WTC11 (cell line): ENCODE measurements around the gene PAQR8.

Experiments used
- MYBL2 ChIP-seq: sonication (generic); formaldehyde crosslinking; IDR thresholded peaks from 2 replicates; pipeline ENCODE4 v1.8.1; 2023; ENCODE audit warnings: mild to moderate bottlenecking, moderate library complexity, missing genetic modification reagents
- TF ChIP-seq, protein P1 (sequence below): sonication (generic); formaldehyde crosslinking; IDR thresholded peaks from 2 replicates; pipeline ENCODE4 v1.8.0; 2023; ENCODE audit warnings: missing genetic modification reagents
- TF ChIP-seq, protein P2 (sequence below): fragments of 200-600 bp; IDR thresholded peaks from 2 replicates; pipeline ENCODE4 v1.8.0; 2022; ENCODE audit warnings: antibody characterized with exemption
- TF ChIP-seq, protein P3 (sequence below): sonication (generic); formaldehyde crosslinking; IDR thresholded peaks from 2 replicates; pipeline ENCODE4 v1.8.0; 2022; ENCODE audit warnings: missing genetic modification reagents
- TF ChIP-seq, protein P4 (sequence below): sonication (generic); formaldehyde crosslinking; IDR thresholded peaks from 2 replicates; pipeline ENCODE4 v1.8.1; 2023; ENCODE audit warnings: mild to moderate bottlenecking, missing genetic modification reagents, borderline replicate concordance
- TF ChIP-seq, protein P5 (sequence below): sonication (generic); formaldehyde crosslinking; IDR thresholded peaks from 2 replicates; pipeline ENCODE4 v1.8.0; 2023; ENCODE audit warnings: missing genetic modification reagents, mild to moderate bottlenecking, borderline replicate concordance

DNA sequence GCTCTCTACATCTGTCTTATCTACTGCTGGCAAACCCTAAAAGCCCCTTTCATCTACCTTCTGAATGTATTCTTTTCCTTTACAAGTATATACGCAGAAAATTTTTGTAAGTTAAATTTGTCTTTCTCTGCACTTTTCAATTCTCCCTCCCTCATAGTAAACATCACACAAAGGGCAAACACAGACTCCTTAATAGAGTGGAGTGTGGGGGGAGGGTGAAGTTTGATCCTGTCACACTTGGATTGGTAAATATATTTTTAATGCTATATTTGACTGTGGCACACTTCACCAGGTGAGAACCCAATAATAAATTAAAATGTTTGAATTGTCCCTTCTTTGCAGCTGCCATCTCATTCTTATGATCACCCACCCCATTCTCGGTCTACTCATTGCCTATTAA is 33.2 kb upstream of the PAQR8 start:
- TF ChIP-seq, protein P1, sequence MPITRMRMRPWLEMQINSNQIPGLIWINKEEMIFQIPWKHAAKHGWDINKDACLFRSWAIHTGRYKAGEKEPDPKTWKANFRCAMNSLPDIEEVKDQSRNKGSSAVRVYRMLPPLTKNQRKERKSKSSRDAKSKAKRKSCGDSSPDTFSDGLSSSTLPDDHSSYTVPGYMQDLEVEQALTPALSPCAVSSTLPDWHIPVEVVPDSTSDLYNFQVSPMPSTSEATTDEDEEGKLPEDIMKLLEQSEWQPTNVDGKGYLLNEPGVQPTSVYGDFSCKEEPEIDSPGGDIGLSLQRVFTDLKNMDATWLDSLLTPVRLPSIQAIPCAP (CRISPR knock-in tag): no peak
- TF ChIP-seq, protein P2, sequence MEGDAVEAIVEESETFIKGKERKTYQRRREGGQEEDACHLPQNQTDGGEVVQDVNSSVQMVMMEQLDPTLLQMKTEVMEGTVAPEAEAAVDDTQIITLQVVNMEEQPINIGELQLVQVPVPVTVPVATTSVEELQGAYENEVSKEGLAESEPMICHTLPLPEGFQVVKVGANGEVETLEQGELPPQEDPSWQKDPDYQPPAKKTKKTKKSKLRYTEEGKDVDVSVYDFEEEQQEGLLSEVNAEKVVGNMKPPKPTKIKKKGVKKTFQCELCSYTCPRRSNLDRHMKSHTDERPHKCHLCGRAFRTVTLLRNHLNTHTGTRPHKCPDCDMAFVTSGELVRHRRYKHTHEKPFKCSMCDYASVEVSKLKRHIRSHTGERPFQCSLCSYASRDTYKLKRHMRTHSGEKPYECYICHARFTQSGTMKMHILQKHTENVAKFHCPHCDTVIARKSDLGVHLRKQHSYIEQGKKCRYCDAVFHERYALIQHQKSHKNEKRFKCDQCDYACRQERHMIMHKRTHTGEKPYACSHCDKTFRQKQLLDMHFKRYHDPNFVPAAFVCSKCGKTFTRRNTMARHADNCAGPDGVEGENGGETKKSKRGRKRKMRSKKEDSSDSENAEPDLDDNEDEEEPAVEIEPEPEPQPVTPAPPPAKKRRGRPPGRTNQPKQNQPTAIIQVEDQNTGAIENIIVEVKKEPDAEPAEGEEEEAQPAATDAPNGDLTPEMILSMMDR: no peak
- TF ChIP-seq, protein P3, sequence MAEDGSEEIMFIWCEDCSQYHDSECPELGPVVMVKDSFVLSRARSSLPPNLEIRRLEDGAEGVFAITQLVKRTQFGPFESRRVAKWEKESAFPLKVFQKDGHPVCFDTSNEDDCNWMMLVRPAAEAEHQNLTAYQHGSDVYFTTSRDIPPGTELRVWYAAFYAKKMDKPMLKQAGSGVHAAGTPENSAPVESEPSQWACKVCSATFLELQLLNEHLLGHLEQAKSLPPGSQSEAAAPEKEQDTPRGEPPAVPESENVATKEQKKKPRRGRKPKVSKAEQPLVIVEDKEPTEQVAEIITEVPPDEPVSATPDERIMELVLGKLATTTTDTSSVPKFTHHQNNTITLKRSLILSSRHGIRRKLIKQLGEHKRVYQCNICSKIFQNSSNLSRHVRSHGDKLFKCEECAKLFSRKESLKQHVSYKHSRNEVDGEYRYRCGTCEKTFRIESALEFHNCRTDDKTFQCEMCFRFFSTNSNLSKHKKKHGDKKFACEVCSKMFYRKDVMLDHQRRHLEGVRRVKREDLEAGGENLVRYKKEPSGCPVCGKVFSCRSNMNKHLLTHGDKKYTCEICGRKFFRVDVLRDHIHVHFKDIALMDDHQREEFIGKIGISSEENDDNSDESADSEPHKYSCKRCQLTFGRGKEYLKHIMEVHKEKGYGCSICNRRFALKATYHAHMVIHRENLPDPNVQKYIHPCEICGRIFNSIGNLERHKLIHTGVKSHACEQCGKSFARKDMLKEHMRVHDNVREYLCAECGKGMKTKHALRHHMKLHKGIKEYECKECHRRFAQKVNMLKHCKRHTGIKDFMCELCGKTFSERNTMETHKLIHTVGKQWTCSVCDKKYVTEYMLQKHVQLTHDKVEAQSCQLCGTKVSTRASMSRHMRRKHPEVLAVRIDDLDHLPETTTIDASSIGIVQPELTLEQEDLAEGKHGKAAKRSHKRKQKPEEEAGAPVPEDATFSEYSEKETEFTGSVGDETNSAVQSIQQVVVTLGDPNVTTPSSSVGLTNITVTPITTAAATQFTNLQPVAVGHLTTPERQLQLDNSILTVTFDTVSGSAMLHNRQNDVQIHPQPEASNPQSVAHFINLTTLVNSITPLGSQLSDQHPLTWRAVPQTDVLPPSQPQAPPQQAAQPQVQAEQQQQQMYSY: no peak
- TF ChIP-seq MYBL2: no peak
- TF ChIP-seq, protein P4, sequence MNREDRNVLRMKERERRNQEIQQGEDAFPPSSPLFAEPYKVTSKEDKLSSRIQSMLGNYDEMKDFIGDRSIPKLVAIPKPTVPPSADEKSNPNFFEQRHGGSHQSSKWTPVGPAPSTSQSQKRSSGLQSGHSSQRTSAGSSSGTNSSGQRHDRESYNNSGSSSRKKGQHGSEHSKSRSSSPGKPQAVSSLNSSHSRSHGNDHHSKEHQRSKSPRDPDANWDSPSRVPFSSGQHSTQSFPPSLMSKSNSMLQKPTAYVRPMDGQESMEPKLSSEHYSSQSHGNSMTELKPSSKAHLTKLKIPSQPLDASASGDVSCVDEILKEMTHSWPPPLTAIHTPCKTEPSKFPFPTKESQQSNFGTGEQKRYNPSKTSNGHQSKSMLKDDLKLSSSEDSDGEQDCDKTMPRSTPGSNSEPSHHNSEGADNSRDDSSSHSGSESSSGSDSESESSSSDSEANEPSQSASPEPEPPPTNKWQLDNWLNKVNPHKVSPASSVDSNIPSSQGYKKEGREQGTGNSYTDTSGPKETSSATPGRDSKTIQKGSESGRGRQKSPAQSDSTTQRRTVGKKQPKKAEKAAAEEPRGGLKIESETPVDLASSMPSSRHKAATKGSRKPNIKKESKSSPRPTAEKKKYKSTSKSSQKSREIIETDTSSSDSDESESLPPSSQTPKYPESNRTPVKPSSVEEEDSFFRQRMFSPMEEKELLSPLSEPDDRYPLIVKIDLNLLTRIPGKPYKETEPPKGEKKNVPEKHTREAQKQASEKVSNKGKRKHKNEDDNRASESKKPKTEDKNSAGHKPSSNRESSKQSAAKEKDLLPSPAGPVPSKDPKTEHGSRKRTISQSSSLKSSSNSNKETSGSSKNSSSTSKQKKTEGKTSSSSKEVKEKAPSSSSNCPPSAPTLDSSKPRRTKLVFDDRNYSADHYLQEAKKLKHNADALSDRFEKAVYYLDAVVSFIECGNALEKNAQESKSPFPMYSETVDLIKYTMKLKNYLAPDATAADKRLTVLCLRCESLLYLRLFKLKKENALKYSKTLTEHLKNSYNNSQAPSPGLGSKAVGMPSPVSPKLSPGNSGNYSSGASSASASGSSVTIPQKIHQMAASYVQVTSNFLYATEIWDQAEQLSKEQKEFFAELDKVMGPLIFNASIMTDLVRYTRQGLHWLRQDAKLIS: no peak
- TF ChIP-seq, protein P5, sequence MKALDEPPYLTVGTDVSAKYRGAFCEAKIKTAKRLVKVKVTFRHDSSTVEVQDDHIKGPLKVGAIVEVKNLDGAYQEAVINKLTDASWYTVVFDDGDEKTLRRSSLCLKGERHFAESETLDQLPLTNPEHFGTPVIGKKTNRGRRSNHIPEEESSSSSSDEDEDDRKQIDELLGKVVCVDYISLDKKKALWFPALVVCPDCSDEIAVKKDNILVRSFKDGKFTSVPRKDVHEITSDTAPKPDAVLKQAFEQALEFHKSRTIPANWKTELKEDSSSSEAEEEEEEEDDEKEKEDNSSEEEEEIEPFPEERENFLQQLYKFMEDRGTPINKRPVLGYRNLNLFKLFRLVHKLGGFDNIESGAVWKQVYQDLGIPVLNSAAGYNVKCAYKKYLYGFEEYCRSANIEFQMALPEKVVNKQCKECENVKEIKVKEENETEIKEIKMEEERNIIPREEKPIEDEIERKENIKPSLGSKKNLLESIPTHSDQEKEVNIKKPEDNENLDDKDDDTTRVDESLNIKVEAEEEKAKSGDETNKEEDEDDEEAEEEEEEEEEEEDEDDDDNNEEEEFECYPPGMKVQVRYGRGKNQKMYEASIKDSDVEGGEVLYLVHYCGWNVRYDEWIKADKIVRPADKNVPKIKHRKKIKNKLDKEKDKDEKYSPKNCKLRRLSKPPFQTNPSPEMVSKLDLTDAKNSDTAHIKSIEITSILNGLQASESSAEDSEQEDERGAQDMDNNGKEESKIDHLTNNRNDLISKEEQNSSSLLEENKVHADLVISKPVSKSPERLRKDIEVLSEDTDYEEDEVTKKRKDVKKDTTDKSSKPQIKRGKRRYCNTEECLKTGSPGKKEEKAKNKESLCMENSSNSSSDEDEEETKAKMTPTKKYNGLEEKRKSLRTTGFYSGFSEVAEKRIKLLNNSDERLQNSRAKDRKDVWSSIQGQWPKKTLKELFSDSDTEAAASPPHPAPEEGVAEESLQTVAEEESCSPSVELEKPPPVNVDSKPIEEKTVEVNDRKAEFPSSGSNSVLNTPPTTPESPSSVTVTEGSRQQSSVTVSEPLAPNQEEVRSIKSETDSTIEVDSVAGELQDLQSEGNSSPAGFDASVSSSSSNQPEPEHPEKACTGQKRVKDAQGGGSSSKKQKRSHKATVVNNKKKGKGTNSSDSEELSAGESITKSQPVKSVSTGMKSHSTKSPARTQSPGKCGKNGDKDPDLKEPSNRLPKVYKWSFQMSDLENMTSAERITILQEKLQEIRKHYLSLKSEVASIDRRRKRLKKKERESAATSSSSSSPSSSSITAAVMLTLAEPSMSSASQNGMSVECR (CRISPR knock-in tag): no peak
